ENCODE results near the gene ISCA1.
A peak's percentile ranks its signal among the peaks of the same experiment; 100 is the strongest.

Gene ISCA1

GRCh38 chr9:86282979-86283535, 719 bp upstream of the ISCA1 start:
- peak; percentile 69 for DNase-seq

GRCh38 chr9:86281593-86282076, 703 bp downstream of the ISCA1 start:
- DNase-seq = no peak

GRCh38 chr9:86280580-86280979, 1.8 kb downstream of the ISCA1 start:
- DNase-seq = no peak

- DNase-seq = no peak
These were observed 2.5 kb downstream of the ISCA1 start for GRCh38 chr9:86279839-86280238.

GRCh38 chr9:86277072-86277471, 5.3 kb downstream of the ISCA1 start:
- no peak for DNase-seq

- DNase-seq = no peak
These were observed 6.4 kb downstream of the ISCA1 start for GRCh38 chr9:86275962-86276361.

- DNase-seq = no peak
These were observed 7.3 kb downstream of the ISCA1 start for GRCh38 chr9:86274821-86275643.

GRCh38 chr9:86272221-86272620, 10.1 kb downstream of the ISCA1 start:
- no peak for DNase-seq

GRCh38 chr9:86263876-86264275, 18.5 kb downstream of the ISCA1 start:
- no peak for DNase-seq

- no peak for DNase-seq
These were observed 19.8 kb downstream of the ISCA1 start for GRCh38 chr9:86262492-86262891.

- no peak for DNase-seq
These were observed 22.8 kb downstream of the ISCA1 start, which contains the start of gene C9orf153 for GRCh38 chr9:86259557-86259956. Gene C9orf153 (minus strand): TSS chr9:86259657. CDS start chr9:86229603, 30,054 bp downstream.

- no peak for DNase-seq
These were observed 24.9 kb downstream of the ISCA1 start for GRCh38 chr9:86257391-86257790.

GRCh38 chr9:86256653-86257052, 25.7 kb downstream of the ISCA1 start:
- no peak for DNase-seq

- DNase-seq = no peak
These were observed 28.8 kb downstream of the ISCA1 start for GRCh38 chr9:86253577-86253976.

- no peak for DNase-seq
These were observed 29.5 kb downstream of the ISCA1 start for GRCh38 chr9:86252870-86253269.

- DNase-seq = no peak
These were observed 32.2 kb downstream of the ISCA1 start for GRCh38 chr9:86250123-86250522.

- no peak for DNase-seq
These were observed 33.6 kb downstream of the ISCA1 start for GRCh38 chr9:86248746-86249145.

- no peak for DNase-seq
These were observed 35.6 kb downstream of the ISCA1 start for GRCh38 chr9:86246752-86247161.

GRCh38 chr9:86242071-86242470, 40.3 kb downstream of the ISCA1 start:
- DNase-seq = no peak

GRCh38 chr9:86241216-86241615, 41.1 kb downstream of the ISCA1 start:
- DNase-seq = no peak

- DNase-seq = no peak
These were observed 43.2 kb downstream of the ISCA1 start for GRCh38 chr9:86238861-86239770.

- no peak for DNase-seq
These were observed 51.5 kb downstream of the ISCA1 start for GRCh38 chr9:86230858-86231257.

- DNase-seq = no peak
These were observed 59.7 kb downstream of the ISCA1 start for GRCh38 chr9:86222667-86223066.

Measured in amniotic stem cell (primary cell).